Hepatocyte (in vitro differentiated cells): ENCODE results near the gene ZNF536.

Source experiments
- CTCF ChIP-seq: fragments of 200-600 bp; sonication (generic); IDR thresholded peaks from 2 replicates; pipeline ENCODE4 v1.5.1; 2016; ENCODE audit warnings: antibody characterized with exemption, mild to moderate bottlenecking; ENCODE audit not compliant: poor library complexity
- EZH2 ChIP-seq: fragments of 200-600 bp; sonication (generic); IDR thresholded peaks from 2 replicates; pipeline ENCODE4 v1.6.1; 2016; ENCODE audit warnings: antibody characterized with exemption, mild to moderate bottlenecking, borderline replicate concordance
- EZH2phosphoT487 ChIP-seq: fragments of 200-600 bp; sonication (generic); IDR thresholded peaks from one replicate; pipeline ENCODE4 v1.6.1; 2018; ENCODE audit warnings: antibody characterized with exemption, mild to moderate bottlenecking, low read depth, moderate library complexity; ENCODE audit not compliant: unreplicated experiment, severe bottlenecking

- TF ChIP-seq EZH2: no peak
- no peak for TF ChIP-seq CTCF
- TF ChIP-seq EZH2phosphoT487: no peak
Observed at GRCh38 chr19:30547246-30547645, 175.1 kb downstream of the ZNF536 start.
